GM21515 (cell line): ENCODE results near the gene CDH13.

Experiments used
- ATAC-seq: cut with Tn5 transposase; IDR thresholded peaks from one replicate; pipeline ENCODE4 v1.9.1; 2021; ENCODE audit not compliant: unreplicated experiment

Gene CDH13

DNA sequence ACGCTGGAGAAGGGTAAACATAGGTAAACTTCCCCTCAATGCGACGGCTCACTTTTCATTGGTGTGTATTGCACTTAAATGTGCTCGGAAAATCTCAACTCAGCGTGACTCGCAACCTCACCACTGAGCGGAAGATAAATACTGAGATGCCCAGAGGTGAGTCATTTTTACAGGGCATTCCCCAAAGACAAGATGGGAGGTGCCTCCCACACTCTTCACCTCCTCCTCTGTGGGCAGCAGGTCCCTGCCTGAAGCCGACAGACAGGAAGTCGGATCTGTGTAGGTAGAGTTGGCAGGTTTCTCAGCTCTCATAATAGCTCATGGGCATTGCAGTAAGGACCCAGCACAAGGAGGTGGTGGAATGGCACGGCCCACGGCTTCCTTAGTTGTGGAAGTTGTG is 906.4 kb downstream of the CDH13 start:
- no peak for ATAC-seq

DNA sequence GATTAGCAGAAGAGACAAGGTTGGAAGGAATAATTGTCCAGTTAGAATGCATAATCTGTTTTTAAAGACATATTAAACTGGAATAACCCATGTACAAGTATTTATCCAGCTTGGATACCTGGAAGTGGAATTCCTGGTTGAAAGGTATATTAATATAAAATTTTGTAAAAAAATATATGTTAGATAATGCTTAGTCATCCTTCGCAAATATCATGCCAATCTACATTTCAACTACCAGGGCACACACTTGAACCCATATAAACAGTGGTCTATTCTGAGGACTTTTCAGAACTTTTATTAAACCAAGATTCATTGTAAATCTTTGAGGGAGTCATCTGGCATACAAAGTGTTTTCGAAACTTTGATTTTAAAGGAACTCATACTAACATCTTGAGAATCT is 911.9 kb downstream of the CDH13 start:
- ATAC-seq = no peak

DNA sequence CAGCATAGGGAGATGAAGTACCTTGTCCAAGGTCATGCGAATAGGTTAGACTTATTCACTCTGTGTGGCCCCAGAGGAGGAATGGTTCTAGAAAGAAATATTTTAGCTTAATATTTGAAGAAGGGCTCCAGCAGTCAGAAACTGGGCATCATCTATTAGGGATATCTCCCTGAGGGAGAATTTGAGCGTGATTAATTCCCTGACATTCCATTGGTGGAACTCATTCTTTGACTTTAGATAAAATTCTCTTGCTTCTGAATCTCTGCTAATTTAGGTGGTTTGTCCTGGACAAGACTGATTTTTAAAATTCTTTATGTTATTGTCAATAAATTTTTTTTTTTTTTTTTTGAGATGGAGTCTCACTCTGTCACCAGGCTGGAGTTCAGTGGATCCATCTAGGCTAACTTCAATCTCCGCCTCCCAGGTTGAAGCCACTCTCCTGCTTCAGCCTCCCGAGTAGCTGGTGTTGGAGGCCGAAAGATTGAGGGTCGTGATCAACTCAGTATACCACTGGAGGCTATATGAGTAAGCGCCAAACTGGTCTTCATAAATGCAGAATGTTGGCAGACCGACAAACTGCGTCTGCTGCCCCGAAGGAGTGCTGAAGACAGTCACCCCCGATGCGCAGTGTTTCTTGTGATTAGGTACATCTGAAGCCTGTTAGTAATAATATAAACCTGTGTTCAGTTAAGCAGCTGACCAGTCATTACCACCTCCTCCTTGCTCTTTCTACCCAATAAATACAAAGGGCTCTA is 913.1 kb downstream of the CDH13 start:
- no peak for ATAC-seq

DNA sequence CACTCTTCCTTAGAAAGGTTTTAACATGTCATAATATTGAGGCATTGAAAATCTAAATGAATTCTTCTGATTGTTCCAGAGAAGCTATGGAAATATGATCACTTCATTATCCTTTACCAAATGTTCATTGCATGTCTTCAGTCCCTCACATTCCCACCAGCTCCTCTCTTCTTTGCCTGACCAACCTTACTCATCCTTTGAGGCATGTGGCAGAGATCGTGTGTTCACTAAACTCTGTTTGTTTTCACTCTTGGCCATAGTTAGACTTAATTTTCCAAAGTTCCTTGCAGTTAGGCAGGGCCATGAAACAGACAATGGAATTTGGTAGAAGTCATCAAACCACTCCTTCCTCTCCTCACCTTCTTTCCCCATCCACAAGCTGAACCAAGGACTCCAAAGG is 914.5 kb downstream of the CDH13 start:
- ATAC-seq = no peak

DNA sequence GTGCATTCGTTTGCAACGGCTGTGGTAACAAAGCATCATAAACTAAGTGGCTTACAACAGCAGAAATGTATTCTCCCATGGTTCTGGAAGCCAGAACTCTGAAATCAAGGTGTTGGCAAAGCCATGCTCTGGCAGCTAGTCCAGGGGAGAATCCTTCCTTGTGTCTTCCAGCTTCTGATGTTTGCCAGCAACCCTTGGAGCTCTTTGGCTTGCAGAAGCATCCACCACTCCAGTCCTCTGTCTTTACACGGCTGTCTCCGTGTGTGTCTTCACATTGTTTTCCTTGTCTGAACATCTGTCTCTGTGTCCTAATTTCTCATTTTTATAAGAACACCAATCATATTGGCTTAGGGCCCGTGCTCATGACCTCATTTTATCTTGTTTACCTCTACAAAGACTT is 915.7 kb downstream of the CDH13 start:
- no peak for ATAC-seq

DNA sequence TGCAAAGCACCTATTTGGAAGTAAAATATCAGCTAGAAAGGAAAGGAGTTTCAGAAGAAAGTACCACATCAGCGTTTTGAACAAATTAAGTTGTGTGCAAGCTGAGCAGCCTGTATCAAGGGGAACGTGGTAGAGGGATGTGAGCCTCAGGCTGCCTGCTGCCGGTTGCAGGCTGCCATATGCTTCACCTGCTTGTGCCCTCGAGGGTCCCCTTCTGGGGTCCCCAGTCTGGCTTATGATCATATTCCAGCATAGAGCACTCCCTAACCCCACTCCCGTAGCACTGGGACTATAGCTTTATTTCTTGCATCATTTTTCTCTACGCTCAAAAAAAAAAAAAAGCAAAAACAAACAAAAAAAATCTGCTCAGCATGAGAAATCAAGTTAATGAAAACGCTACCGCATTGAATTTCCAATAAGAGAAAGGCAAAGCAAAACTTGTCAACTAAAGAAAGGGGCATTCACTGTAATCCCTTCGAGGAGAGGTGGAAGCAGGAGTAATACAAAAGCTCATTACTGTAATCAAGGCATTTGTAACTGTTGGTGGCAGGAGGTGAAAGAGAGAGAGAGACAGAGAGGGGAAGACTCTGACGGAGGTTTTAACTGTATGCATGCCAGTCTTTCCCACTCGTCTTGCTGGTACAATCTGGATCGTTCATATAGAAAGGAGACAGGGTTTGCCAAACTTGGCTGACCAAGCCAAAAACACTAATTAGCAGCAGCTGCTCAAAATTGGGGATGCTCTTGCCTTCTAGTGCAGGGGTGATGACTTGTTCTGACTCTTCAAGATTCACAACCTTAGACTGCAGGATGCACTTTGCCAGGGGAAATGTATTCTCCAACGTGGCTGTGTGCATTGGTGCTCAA is 922.8 kb downstream of the CDH13 start:
- ATAC-seq = no peak

DNA sequence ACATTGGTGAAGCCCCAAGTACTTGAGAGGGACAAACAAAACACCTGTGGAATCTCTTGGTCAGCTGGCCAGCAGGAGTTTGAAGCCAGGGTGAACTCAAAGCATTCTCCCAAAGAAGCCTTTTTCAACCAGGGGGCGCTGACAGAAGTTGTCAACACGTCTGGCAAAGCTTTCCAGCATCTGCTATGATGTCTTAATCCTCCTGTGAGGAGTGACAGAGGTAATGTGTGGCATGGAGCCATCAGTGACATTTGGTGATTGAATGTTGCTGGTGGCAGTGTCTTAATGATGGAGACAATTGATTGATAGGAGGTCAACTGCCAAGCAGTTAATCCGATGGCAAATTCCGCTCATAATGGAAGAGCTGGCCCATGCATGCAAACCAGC is 923.4 kb downstream of the CDH13 start:
- no peak for ATAC-seq

DNA sequence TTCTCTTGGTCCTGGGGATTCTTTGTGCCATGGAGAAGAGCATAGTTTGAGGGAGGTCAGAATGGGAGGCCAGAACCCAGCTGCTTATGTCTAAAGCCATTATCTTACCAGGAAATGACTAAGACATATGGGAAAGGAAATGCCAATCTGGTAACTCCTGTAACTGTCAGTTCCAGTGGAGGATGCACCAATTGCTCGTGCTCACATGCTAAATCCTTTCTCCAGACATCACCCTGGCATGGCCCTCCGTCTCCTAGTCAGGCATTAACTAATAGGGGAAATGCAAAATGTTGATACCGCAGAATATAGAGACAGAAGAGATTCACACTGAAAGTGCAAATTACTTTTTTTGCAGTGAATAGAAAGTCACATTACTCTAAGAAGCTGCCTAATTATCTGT is 925.5 kb downstream of the CDH13 start:
- no peak for ATAC-seq

DNA sequence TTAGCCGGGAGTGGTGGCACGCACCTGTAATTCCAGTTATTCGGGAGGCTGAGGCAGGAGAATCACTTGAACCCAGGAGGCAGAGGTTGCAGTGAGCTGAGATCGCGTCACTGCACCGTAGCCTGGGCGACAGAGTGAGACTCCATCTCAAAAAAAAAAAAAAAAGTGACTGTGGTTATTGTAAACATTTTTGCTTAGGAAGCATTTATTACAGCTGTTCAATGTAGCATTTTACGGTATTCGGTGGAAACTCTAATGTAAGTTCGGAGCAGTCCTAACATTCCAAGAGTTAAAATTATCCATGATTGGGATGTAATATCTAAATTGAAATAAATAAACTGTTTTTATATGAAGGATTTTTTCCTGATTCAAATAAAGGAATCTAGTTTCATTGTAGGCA is 926.2 kb downstream of the CDH13 start:
- ATAC-seq = no peak

DNA sequence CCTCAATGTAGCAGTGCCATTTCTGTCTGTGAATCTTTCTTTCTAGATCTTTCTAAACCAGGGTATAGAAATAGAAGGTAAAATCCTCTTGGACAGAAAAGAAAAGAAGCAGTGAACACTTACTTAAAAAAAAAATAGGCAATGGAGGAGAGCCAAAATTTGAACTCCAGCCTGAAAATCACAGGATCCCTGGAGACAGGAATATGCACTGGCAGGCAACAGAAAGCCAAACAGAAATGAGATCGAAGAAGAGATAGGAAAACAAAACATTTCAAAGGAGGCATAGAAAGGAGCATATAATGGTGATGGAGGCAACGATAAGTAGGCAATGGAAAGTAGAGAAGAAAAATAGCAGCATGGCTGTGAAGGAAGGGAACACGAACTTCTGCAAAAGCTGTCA is 927.3 kb downstream of the CDH13 start:
- ATAC-seq = no peak

DNA sequence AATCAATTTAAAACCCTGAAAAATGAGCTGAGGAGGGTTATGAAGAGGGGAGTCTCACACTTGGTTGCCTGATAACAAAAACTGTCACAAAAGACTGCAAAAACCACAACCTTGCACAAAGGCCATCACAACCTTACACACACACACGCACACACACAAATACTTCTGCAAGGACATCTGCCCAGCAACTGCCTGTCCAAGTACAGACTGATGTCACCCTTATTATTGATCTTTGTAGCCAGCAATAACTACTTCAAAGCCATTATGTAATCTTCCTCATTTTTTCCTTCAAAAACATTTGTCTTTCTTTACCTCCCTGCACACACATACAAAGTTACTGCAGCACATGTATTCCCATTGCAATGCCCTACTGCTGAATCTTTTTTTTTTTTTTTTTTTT is 927.8 kb downstream of the CDH13 start:
- no peak for ATAC-seq

DNA sequence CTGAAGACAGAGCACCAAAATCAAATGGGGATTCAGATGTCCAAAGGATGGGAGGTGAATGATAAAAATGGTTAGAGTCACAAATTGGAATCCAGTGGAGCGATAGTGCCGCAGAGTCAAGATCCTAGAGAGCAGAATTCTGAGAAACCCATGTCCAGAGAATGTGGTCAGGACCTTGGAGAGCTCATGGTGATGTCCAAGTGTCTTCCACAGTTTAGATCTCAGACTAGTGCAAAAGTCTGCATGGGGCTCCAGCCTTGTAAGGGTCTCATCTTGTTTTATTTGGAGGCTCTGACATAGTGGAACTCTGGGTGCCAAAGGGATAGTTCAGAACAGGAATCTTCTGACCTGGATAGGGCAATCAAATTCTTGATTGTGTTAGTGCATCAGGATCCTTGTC is 935.1 kb downstream of the CDH13 start:
- ATAC-seq = no peak

DNA sequence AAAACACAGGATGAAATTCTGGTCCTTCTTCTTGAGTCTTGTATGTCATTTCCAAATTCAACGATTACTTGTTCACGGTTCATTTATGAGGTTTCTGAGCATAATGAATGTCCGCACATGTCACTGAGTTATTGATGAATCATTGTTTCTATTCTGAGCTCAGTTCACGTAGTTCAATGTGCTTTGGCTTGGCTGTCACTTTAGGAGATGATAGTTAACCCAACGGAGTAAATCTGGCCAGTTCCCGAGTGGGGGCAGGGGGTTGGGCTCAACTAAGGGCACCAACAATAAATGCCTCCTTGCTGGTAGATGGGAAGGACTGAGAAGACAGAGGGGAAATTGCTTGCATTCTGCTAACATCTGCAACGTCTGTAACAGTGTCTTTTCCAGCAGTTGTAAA is 941.6 kb downstream of the CDH13 start:
- no peak for ATAC-seq

DNA sequence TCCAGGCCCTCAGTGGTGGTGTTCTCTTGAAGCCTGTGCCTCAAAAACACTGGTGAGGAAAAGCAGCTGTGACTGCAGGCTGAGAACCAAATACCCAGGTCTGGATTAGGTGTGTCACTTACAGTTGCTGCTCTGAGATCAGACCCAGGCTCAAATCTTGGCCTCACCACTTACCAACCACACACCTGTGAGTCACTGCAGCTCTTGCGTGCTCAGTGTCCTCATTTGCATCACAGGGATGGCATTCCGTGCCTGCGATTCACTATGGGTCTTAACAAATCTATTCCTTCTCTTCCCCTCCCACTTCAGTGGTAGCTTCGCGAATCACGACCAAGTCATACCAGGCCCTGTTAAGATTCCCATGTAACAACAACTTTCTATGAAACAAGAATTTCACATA is 947.6 kb downstream of the CDH13 start:
- ATAC-seq = no peak

DNA sequence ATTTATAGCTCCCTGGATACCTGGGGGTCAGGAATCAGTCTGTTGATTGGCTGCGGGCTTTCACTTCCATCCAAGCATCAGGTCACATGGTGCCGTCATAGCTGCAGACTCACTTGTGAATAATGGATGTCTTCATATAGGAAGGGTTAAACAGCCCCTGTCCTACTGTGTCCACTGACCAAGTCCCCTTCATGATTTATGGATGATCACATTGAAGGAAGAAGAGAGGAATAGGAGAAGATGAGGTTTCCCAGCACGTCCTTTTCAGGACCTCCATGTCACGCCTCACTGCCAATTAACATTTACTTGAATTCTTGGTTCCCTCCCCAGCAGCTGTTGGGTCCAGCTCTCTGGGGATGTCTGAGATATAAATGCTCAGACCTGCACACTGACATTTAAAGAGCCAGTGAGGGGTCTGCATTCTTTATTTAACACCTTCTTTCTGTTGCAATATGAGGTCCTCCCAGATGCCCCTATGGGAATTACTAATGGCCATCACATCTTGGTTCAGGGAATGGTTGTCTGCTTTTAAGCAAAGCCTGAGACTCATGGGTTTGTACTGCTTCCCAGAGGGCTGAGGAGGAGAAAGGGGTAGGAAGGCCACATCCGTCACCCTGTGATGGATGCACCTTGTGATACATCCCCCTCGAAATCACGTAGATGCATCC is 950.4 kb downstream of the CDH13 start:
- ATAC-seq = no peak

DNA sequence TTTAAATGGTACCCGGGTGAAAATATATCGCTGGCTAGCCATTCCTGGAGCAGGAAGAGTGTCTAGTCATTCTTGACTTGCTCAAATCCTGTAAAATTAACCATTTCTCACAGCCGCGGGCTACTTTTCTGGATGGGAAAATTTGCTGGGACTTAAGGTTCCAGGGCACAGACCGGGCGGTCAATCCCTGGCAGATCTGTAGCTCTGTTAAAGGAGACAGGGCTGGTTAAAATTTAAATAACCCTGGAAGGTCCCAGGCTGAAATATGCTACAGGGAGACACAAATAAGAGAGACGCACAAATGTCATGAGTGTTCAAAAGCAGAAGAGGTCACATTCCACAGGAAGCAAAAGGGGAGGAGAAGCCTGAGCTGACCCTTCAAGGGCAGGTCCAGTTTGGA is 951.4 kb downstream of the CDH13 start:
- ATAC-seq = no peak

DNA sequence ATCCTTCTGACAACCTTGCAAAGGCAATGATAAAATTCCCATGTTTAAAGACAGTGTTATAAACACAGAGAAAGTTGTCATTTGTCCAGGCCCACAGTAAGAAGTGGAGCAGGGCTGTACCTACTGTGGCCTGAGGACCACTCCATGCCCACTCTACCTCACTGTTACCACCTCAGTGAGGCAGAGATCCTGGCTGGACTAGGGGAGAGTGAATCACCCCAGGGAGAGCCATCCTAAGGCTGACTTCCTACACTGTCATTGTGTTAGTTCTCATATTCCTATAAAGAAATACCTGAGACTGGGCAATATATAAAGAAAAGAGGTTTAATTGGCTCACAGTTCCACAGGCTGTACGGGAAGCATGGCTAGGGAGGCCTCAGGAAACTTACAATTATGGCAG is 952.3 kb downstream of the CDH13 start:
- ATAC-seq = no peak

DNA sequence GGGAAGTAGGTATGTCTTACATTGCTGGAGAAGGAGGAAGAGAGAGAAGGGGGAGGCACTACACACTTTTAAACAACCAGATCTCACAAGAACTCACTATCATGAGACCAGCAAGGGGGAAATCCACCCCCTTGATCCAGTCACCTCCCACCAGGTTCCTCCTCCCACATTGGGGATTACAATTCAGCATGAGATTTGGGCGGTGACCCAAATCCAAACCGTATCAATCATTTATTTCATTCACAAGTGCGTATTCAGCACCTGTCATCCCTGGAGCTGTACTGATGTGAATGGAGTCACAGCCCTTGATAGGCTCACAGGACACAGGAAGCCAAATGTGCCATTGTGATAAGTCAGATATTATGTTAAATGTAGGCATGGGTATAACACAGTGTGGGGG is 952.7 kb downstream of the CDH13 start:
- ATAC-seq = no peak

DNA sequence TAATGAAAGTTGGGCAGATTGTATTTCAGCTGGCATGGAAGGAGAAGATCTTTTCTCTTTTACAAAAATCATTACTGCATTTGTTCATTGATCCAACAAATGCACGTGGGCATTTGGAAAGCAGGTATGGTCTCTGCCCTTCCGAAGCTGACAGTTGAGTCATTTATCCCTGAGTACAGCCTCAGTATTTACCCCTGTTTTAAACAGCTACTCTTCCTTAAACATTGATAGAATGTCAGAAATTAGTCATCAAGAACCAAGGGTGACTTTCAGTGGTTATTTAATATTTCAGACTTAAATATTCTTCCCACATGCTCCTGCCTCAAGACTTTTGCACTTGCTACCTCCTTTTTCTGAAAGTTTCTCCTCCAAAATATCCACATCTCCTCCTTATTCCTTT is 954.3 kb downstream of the CDH13 start:
- ATAC-seq = peak; percentile 63

DNA sequence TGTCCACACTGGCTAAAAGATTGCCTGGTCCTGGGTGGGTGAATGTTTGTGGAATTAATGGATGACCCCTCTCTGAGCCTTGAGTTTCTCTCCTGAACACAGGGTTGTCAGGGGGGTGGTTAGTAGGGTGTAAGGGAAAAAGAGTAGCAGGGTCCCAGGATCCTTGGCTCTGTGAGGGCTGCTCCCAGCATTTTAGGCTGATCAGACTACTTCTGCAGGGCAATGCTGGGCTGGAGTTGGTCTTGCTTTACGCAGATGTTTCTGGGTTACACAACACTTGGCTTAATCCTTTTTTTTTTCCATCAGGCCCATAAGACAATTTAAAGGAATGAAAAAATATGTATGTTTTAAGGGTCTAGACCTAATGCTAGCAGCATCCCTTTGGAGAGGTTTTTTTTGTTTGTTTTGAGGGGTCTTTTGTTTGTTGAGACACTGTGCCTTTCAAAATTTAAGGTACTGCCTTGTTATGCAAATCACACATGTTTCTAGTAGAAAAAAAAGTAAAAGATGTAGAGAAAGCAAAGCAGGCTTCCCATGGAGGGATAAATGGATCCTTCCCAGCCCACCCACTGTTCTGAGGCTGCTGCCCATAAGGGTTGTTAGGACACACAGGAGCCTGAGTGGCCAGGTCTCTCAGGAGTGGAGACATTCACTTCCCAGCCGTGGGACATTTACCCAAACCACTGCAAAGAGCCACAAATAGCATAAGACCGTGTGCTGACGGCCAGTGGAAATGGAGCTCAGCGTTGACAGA is 955.4 kb downstream of the CDH13 start:
- no peak for ATAC-seq

DNA sequence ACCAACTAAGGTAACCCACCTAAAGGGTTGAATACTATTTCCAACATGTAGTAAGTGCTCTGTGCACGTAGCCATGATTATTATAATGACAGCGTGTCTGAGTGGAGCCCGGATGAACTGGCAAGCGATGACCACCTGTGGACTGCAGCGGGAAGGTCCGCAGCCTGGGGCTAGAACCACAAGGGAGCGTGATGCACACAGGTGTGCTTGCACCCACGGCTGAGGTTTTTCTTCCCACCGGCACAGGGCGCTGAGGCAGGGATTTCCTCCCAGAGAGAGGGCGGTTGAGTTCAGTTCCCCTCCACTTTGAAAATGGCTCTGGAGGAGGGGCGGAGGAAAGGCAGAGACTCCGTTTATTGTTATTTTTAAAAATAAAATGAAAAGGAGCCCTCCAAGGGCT is 959.3 kb downstream of the CDH13 start:
- ATAC-seq = no peak
